CD4-positive, alpha-beta T cell (primary cell): ENCODE results near the gene APLN. TPM values are rescaled to one million over a fixed set of nuclear protein-coding genes. Genes with fewer than 3 reads are reported as not detected.

ENCODE experiments used
- ATAC-seq: fragments of 200-7000 bp; cut with Tn5 transposase; one replicate; pipeline ENCODE4 v1.10.0; 2022; ENCODE audit warnings: mild to moderate bottlenecking; ENCODE audit not compliant: poor library complexity
- CTCF ChIA-PET: fragments of 350-600 bp; sonication (Branson Sonifier 250); formaldehyde crosslinking; loops from one replicate; lab custom pipeline; 2021; ENCODE audit warnings: antibody characterized with exemption, inconsistent platforms; lab: Charles Lee
- POLR2A ChIA-PET: fragments of 350-600 bp; sonication (Branson Sonifier 250); formaldehyde crosslinking; loops from one replicate; lab custom pipeline; 2021; ENCODE audit warnings: antibody characterized with exemption, inconsistent platforms; lab: Charles Lee
- DNase-seq, 14 experiments: peaks; one replicate each; pipeline ENCODE4 v3.0.0-alpha.2; 2013 to 2020; ENCODE audit warnings: mixed read lengths in 2 of 14
- H3K27ac ChIP-seq, 2 donors: one replicate each; pipeline versions ENCODE4 v1.5.1 to v1.7.0; 2013; ENCODE audit warnings: low read length in 2 of 2, low read depth in 1 of 2, mild to moderate bottlenecking in 1 of 2
- H3K27me3 ChIP-seq, 2 experiments: 1 replicate in 1 of 2; 2 replicates in 1 of 2; pipeline versions ENCODE4 v1.6.1 to v1.7.0; 2013; ENCODE audit warnings: low read length in 2 of 2, control low read depth in 1 of 2, mild to moderate bottlenecking in 1 of 2, moderate library complexity in 1 of 2; ENCODE audit not compliant: insufficient read depth in 2 of 2, control insufficient read depth in 1 of 2
- H3K36me3 ChIP-seq: one replicate; pipeline ENCODE4 v1.6.1; 2013; ENCODE audit warnings: low read length, control low read depth; ENCODE audit not compliant: insufficient read depth
- H3K4me1 ChIP-seq: one replicate; pipeline ENCODE4 v1.6.1; 2013; ENCODE audit warnings: low read length, control low read depth; ENCODE audit not compliant: insufficient read depth
- H3K4me3 ChIP-seq: one replicate; pipeline ENCODE4 v1.5.1; 2013; ENCODE audit warnings: mild to moderate bottlenecking, low read length, moderate library complexity
- H3K9me3 ChIP-seq, 2 experiments: 1 replicate in 1 of 2; 2 replicates in 1 of 2; pipeline versions ENCODE4 v1.6.1 to v1.7.0; 2013; ENCODE audit warnings: low read length in 2 of 2, mild to moderate bottlenecking in 2 of 2, control low read depth in 1 of 2, moderate library complexity in 1 of 2; ENCODE audit not compliant: control insufficient read depth in 1 of 2, insufficient read depth in 1 of 2
- H3K27ac Mint-ChIP-seq: one replicate; pipeline ENCODE4 v1.8.0; 2020; ENCODE audit warnings: mixed read lengths
- H3K27me3 Mint-ChIP-seq: one replicate; pipeline ENCODE4 v1.8.0; 2021; ENCODE audit warnings: mixed read lengths
- H3K36me3 Mint-ChIP-seq: one replicate; pipeline ENCODE4 v1.8.0; 2021; ENCODE audit warnings: low read depth, mixed read lengths
- H3K4me1 Mint-ChIP-seq: one replicate; pipeline ENCODE4 v1.8.0; 2021; ENCODE audit warnings: low read depth, mixed read lengths
- H3K4me3 Mint-ChIP-seq: one replicate; pipeline ENCODE4 v1.8.0; 2020; ENCODE audit warnings: mild to moderate bottlenecking, mixed read lengths
- H3K9me3 Mint-ChIP-seq: one replicate; pipeline ENCODE4 v1.8.0; 2020; ENCODE audit warnings: mixed read lengths
- intact Hi-C, 2 experiments: fragments of 100-400 bp; cut with DNase I in 1 of 2; cut with micrococcal nuclease in 1 of 2; formaldehyde crosslinking; loops; one replicate each; pipeline versions ENCODE4 v1.15.1 to v1.9.0; 2023 to 2025; cut with DNase I, micrococcal nuclease
- total RNA-seq, 174 experiments: library from RNA in 2 of 174; stranded (reverse) in 2 of 174; gene quantifications; one replicate each; pipeline ENCODE4 v1.2.3 and lab custom pipeline; 2021 to 2026
- TF ChIP-seq, protein P1 (sequence below): fragments of 200-600 bp; IDR thresholded peaks from one replicate; pipeline ENCODE4 v1.8.0; 2022; ENCODE audit warnings: antibody characterized with exemption, mild to moderate bottlenecking

APLN gene
- total RNA-seq, 2 experiments from 2014 or later = not detected

DNA sequence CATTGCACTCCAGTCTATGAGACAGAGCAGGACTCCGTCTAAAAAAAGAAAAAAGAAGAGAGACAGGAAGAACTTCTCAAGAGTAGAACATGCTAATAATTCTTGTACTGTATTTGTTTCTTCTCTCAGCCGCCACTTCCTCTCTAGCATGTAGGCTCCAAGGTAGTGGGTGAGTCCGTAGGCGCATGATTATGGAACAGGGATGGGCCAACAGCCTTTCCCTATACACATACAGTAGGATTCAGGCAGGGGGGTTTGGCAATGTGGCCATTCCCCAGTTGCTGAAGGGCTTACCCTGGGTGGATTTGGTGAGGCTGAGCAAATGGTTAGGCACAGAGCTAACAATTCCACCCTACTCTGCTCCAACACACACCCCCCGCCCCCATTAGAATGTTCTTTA lies 35.0 kb upstream of the APLN start:
- Mint-ChIP-seq H3K27ac (no peak overlapping the region), H3K9me3 (no peaks in the 10 kb centered on the region), H3K4me3 (no peak overlapping the region), H3K27me3 (no peaks in the 10 kb centered on the region), H3K4me1 (no peaks in the 10 kb centered on the region), H3K36me3 (no peaks in the 10 kb centered on the region)
- Histone ChIP-seq H3K9me3 (no peaks in the 10 kb centered on the region), H3K27ac (no peak overlapping the region), H3K27me3 (no peaks in the 10 kb centered on the region), H3K4me1 (no peaks in the 10 kb centered on the region), H3K4me3 (no peak overlapping the region), H3K36me3 (no peaks in the 10 kb centered on the region)
- TF ChIP-seq, protein P1, sequence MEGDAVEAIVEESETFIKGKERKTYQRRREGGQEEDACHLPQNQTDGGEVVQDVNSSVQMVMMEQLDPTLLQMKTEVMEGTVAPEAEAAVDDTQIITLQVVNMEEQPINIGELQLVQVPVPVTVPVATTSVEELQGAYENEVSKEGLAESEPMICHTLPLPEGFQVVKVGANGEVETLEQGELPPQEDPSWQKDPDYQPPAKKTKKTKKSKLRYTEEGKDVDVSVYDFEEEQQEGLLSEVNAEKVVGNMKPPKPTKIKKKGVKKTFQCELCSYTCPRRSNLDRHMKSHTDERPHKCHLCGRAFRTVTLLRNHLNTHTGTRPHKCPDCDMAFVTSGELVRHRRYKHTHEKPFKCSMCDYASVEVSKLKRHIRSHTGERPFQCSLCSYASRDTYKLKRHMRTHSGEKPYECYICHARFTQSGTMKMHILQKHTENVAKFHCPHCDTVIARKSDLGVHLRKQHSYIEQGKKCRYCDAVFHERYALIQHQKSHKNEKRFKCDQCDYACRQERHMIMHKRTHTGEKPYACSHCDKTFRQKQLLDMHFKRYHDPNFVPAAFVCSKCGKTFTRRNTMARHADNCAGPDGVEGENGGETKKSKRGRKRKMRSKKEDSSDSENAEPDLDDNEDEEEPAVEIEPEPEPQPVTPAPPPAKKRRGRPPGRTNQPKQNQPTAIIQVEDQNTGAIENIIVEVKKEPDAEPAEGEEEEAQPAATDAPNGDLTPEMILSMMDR = no peak
- intact Hi-C loops = no loop called here
- CTCF ChIA-PET = no interaction called here
- DNase-seq = no peak
- ATAC-seq = no peak
- POLR2A ChIA-PET = no interaction called here

DNA sequence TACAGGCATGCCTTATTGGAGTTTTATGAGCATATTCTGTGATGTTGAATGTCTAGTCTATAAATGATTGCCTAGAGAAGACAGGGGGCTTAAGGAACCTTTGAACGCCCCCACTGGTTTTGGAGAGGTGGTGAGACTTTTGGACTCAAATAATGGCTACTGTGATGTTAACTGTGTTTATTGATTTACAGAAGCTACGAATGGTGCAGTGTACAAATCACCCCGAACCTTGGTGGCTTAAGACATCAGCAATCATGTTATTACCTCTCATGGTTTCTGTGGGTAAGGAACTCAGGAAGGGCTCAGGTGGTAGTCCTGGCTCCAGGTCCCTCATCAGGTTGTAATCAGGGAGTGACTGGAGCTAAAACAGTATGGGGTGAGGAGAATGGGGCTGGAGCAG lies 33.3 kb upstream of the APLN start:
- no peak overlapping the region for H3K27ac Mint-ChIP-seq
- no peaks in the 10 kb centered on the region for H3K36me3 Mint-ChIP-seq
- H3K4me1 Mint-ChIP-seq = no peaks in the 10 kb centered on the region
- H3K4me1 ChIP-seq = no peaks in the 10 kb centered on the region
- ChIA-PET CTCF (no interaction called here), POLR2A (no interaction called here)
- no peaks in the 10 kb centered on the region for H3K9me3 Mint-ChIP-seq
- no peaks in the 10 kb centered on the region for H3K9me3 ChIP-seq
- no peak overlapping the region for H3K4me3 Mint-ChIP-seq
- H3K4me3 ChIP-seq = no peak overlapping the region
- no peak for DNase-seq
- intact Hi-C loops = no loop called here
- TF ChIP-seq, protein P1 = no peak
- no peaks in the 10 kb centered on the region for H3K27me3 Mint-ChIP-seq
- no peak overlapping the region for H3K27ac ChIP-seq
- no peaks in the 10 kb centered on the region for H3K36me3 ChIP-seq
- no peak for ATAC-seq
- H3K27me3 ChIP-seq = no peaks in the 10 kb centered on the region

DNA sequence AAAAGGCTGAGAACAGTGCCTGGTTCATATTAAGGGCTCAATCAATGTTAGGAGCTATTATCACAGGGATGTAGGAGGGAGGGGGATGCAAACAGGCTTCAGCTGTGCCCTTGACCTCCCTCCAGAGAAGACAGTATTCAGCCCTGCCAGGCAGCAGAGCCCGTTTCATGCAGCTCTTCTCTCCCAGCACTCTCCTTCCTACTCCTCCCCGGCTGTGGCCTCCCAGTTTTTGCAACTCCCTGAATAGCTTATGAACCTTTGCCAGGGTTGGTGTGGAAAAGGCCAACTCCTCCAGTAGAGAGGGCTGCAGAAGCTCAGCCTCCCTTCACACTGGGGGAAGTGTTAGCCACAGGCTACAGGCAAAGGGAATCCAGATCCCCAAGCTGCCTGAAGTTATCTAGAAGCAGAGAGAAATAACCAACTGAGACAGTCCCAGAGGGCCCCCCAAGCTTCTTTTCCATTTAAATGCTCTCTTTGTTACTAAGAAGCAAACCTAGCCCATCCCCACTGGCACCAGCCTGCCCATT lies 31.7 kb upstream of the APLN start:
- TF ChIP-seq, protein P1 = no peak
- Histone ChIP-seq H3K36me3 (no peaks in the 10 kb centered on the region), H3K4me1 (no peaks in the 10 kb centered on the region), H3K4me3 (no peak overlapping the region), H3K9me3 (no peaks in the 10 kb centered on the region), H3K27me3 (no peaks in the 10 kb centered on the region), H3K27ac (no peak overlapping the region)
- ATAC-seq = no peak
- ChIA-PET POLR2A (no interaction called here), CTCF (no interaction called here)
- no peak overlapping the region for H3K27ac Mint-ChIP-seq
- H3K9me3 Mint-ChIP-seq = no peaks in the 10 kb centered on the region
- intact Hi-C loops = no loop called here
- DNase-seq = no peak
- H3K4me1 Mint-ChIP-seq = no peaks in the 10 kb centered on the region
- H3K36me3 Mint-ChIP-seq = no peaks in the 10 kb centered on the region
- H3K27me3 Mint-ChIP-seq = no peaks in the 10 kb centered on the region
- no peak overlapping the region for H3K4me3 Mint-ChIP-seq
